ENCODE measurements around the gene MS4A8.
A peak's percentile ranks its signal among the peaks of the same experiment; 100 is the strongest.
"Not testable (repeated sequence)": the region's sequence is repeated elsewhere in the genome, so short reads cannot be mapped to it uniquely, and the experiment has no call there.

MS4A8 gene

GRCh38 chr11:60725592-60725991 lies 26.2 kb downstream of the MS4A8 start:
- DNase-seq: no peak

GRCh38 chr11:60731586-60731985 lies 32.2 kb downstream of the MS4A8 start:
- no peak for DNase-seq

- no peak for DNase-seq
These were observed 34.9 kb downstream of the MS4A8 start for GRCh38 chr11:60734279-60734678.

GRCh38 chr11:60739114-60739513 lies 39.7 kb downstream of the MS4A8 start:
- DNase-seq: no peak

- DNase-seq: no peak
These were observed 41.2 kb downstream of the MS4A8 start for GRCh38 chr11:60740573-60740972.

- DNase-seq: no peak
These were observed 42.0 kb downstream of the MS4A8 start for GRCh38 chr11:60741421-60741820.

GRCh38 chr11:60743058-60743457 lies 43.6 kb downstream of the MS4A8 start:
- no peak for DNase-seq

GRCh38 chr11:60744114-60744513 lies 44.7 kb downstream of the MS4A8 start:
- DNase-seq: no peak

- DNase-seq: no peak
These were observed 48.0 kb downstream of the MS4A8 start for GRCh38 chr11:60747359-60747873.

- DNase-seq: no peak
These were observed 48.8 kb downstream of the MS4A8 start for GRCh38 chr11:60748225-60748624.

- DNase-seq: no peak
These were observed 49.4 kb downstream of the MS4A8 start for GRCh38 chr11:60748821-60749220.

GRCh38 chr11:60750911-60751310 lies 51.5 kb downstream of the MS4A8 start:
- DNase-seq: no peak

GRCh38 chr11:60753309-60753708 lies 53.9 kb downstream of the MS4A8 start:
- DNase-seq: no peak

- DNase-seq: no peak
These were observed 55.5 kb downstream of the MS4A8 start for GRCh38 chr11:60754887-60755286.

GRCh38 chr11:60756307-60757032 lies 57.1 kb downstream of the MS4A8 start, which contains the start of gene MS4A15:
MS4A15 (plus strand) TSS chr11:60756867; CDS start chr11:60763734, 6,867 bp downstream.
- peak; percentile 26 for DNase-seq

- peak; percentile 32 for DNase-seq
These were observed 57.9 kb downstream of the MS4A8 start for GRCh38 chr11:60757231-60757800.

GRCh38 chr11:60758671-60759070 lies 59.3 kb downstream of the MS4A8 start:
- not testable (repeated sequence) for DNase-seq

- peak; percentile 30 for DNase-seq
These were observed 60.2 kb downstream of the MS4A8 start for GRCh38 chr11:60759438-60760225.

GRCh38 chr11:60761436-60762190 lies 62.2 kb downstream of the MS4A8 start:
- no peak for DNase-seq

GRCh38 chr11:60762851-60763691 lies 63.7 kb downstream of the MS4A8 start:
- no peak for DNase-seq

GRCh38 chr11:60763692-60764369 lies 64.4 kb downstream of the MS4A8 start:
- DNase-seq: no peak
